Breast epithelium (tissue), 4 donors: Measurements from ENCODE around the gene PDE1C. TPM values are rescaled to one million over a fixed set of nuclear protein-coding genes. Genes with fewer than 3 reads are reported as not detected.

Experiments used
- DNase-seq, 2 donors: peaks; one replicate each; pipeline ENCODE4 v3.0.0-alpha.2; 2019; ENCODE audit warnings: low spot score in 2 of 2
- H3K27ac ChIP-seq, 2 donors: fragments of 200-600 bp; sonication (generic) in 1 of 2; one replicate each; pipeline ENCODE4 v1.5.1; 2016 to 2019; ENCODE audit warnings: mild to moderate bottlenecking in 1 of 2
- H3K27me3 ChIP-seq, 2 donors: fragments of 200-600 bp; sonication (generic) in 1 of 2; one replicate each; pipeline versions ENCODE4 v1.5.1 to v1.6.0; 2017 to 2019; ENCODE audit warnings: control low read depth in 1 of 2, mild to moderate bottlenecking in 1 of 2
- H3K36me3 ChIP-seq: fragments of 200-600 bp; one replicate; pipeline ENCODE4 v1.5.1; 2019
- H3K4me1 ChIP-seq, 2 donors: fragments of 200-600 bp; sonication (generic); one replicate each; pipeline ENCODE4 v1.5.1; 2016 to 2019; ENCODE audit warnings: control low read depth in 1 of 2
- H3K4me3 ChIP-seq, 3 donors: fragments of 200-600 bp; sonication (generic); 1 replicate in 2 of 3; 2 replicates in 1 of 3; pipeline ENCODE4 v1.5.1; 2016 to 2019; ENCODE audit warnings: mild to moderate bottlenecking in 3 of 3, moderate library complexity in 2 of 3
- H3K9me3 ChIP-seq, 2 donors: fragments of 200-600 bp; sonication (generic) in 1 of 2; one replicate each; pipeline ENCODE4 v1.5.1; 2016 to 2019; ENCODE audit warnings: control low read depth in 1 of 2
- POLR2A ChIP-seq: fragments of 450-650 bp; IDR thresholded peaks from one replicate; pipeline ENCODE4 v1.6.1; 2016; ENCODE audit warnings: antibody characterized with exemption, mild to moderate bottlenecking, moderate library complexity
- POLR2AphosphoS5 ChIP-seq, 3 donors: sonication (generic); formaldehyde crosslinking; IDR thresholded peaks; one replicate each; pipeline ENCODE4 v1.6.1; 2017; ENCODE audit warnings: antibody characterized with exemption in 3 of 3
- intact Hi-C: fragments of 100-400 bp; cut with DNase I; formaldehyde crosslinking; loops from one replicate; pipeline ENCODE4 v1.15.1; 2023; ENCODE audit warnings: low total_unique reads
- total RNA-seq, 3 donors: library from RNA; depleted of rRNA; stranded (reverse); fragments of >200 nt; gene quantifications; one replicate each; pipeline ENCODE4 v1.1.0, GENCODE V29; 2016
- TF ChIP-seq, protein P1 (sequence below), 3 donors: fragments of 450-650 bp; IDR thresholded peaks; one replicate each; pipeline ENCODE4 v1.5.1; 2016 to 2017; ENCODE audit warnings: antibody characterized with exemption in 3 of 3, mild to moderate bottlenecking in 3 of 3, moderate library complexity in 3 of 3

Gene PDE1C
- total RNA-seq, 3 donors from 2014 or later, result 3.2 to 30.1 (median 18.7) TPM

GRCh38 chr7:31782411-31782991, 287.7 kb downstream of the PDE1C start:
- Histone ChIP-seq H3K4me1 (no peaks in the 10 kb centered on the region), H3K36me3 (no peaks in the 10 kb centered on the region), H3K27ac (no peak overlapping the region), H3K4me3 (no peak overlapping the region), H3K9me3 (no peaks in the 10 kb centered on the region), H3K27me3 (no peaks in the 10 kb centered on the region)
- no peak for DNase-seq
- intact Hi-C loops, result loop anchor here (5.0 kb wide), 1 partner anchor 315 kb away; no protein-coding TSS in a partner anchor
- TF ChIP-seq, protein P1, sequence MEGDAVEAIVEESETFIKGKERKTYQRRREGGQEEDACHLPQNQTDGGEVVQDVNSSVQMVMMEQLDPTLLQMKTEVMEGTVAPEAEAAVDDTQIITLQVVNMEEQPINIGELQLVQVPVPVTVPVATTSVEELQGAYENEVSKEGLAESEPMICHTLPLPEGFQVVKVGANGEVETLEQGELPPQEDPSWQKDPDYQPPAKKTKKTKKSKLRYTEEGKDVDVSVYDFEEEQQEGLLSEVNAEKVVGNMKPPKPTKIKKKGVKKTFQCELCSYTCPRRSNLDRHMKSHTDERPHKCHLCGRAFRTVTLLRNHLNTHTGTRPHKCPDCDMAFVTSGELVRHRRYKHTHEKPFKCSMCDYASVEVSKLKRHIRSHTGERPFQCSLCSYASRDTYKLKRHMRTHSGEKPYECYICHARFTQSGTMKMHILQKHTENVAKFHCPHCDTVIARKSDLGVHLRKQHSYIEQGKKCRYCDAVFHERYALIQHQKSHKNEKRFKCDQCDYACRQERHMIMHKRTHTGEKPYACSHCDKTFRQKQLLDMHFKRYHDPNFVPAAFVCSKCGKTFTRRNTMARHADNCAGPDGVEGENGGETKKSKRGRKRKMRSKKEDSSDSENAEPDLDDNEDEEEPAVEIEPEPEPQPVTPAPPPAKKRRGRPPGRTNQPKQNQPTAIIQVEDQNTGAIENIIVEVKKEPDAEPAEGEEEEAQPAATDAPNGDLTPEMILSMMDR (IDR thresholded peaks at IDR 0.05), result peak in 2 of 3 donors; percentile 52 to 53
- TF ChIP-seq POLR2A, result no peak

GRCh38 chr7:31778296-31778695, 291.9 kb downstream of the PDE1C start:
- H3K27ac ChIP-seq, result no peak overlapping the region
- H3K27me3 ChIP-seq, result no peaks in the 10 kb centered on the region
- no peak for DNase-seq
- intact Hi-C loops, result no loop called here
- TF ChIP-seq POLR2AphosphoS5 (IDR thresholded peaks at IDR 0.05) (no peak), POLR2A (no peak)
- TF ChIP-seq, protein P1 (IDR thresholded peaks at IDR 0.05), result no peak
- H3K36me3 ChIP-seq, result no peaks in the 10 kb centered on the region
- no peaks in the 10 kb centered on the region for H3K4me1 ChIP-seq
- no peak overlapping the region for H3K4me3 ChIP-seq
- no peaks in the 10 kb centered on the region for H3K9me3 ChIP-seq

DNA sequence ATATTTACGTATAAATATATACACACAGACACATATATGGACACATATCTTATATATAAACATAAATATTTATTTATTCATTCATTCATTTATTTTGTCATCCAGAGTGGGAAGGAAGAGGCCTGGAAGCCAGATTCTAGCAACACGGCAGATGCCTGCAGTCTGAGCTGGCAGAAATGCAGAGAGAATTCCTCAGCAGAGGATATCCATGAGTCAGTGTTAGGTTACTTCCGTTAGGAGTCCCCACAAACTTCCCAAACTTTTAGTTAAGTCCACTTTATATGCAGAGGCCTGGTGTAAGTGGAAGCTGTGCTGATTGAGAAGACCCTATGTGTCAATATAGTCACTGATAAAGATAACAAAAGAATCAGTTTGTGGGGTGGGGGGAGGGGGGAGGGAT, 293.6 kb downstream of the PDE1C start:
- no peak overlapping the region for H3K4me3 ChIP-seq
- no peaks in the 10 kb centered on the region for H3K9me3 ChIP-seq
- DNase-seq, result no peak
- H3K27me3 ChIP-seq, result no peaks in the 10 kb centered on the region
- TF ChIP-seq POLR2A, result no peak
- TF ChIP-seq POLR2AphosphoS5 (IDR thresholded peaks at IDR 0.05), result no peak
- TF ChIP-seq, protein P1 (IDR thresholded peaks at IDR 0.05), result no peak
- intact Hi-C loops, result no loop called here
- H3K36me3 ChIP-seq, result no peaks in the 10 kb centered on the region
- no peak overlapping the region for H3K27ac ChIP-seq
- no peaks in the 10 kb centered on the region for H3K4me1 ChIP-seq

DNA sequence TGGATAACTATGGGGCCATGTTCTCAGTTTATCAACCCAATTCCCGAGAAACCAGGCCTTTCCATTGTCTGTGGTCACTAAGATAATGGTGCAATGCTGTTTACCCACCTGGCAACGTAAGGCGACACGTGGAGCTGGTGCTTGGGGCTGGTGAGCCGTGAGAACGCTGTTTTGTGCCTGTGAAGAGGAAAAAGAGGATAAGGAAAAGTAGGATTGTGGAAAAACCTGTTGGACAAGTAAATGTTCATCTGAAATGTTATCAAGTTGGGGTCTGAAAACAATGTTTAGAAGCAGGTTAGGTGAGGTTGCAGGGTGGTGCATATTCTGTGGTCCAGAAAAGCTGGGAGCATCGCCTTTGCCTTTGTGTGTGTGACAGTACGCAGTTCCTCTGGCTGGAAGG, 294.7 kb downstream of the PDE1C start:
- Histone ChIP-seq H3K4me1 (no peaks in the 10 kb centered on the region), H3K27ac (no peak overlapping the region)
- no peak for DNase-seq

GRCh38 chr7:31772211-31772610, 298.0 kb downstream of the PDE1C start:
- intact Hi-C loops, result no loop called here
- Histone ChIP-seq H3K4me3 (no peak overlapping the region), H3K9me3 (no peaks in the 10 kb centered on the region), H3K27me3 (no peaks in the 10 kb centered on the region), H3K27ac (no peak overlapping the region), H3K4me1 (no peaks in the 10 kb centered on the region), H3K36me3 (no peaks in the 10 kb centered on the region)
- DNase-seq, result no peak
- TF ChIP-seq, protein P1 (IDR thresholded peaks at IDR 0.05), result no peak
- TF ChIP-seq POLR2AphosphoS5 (IDR thresholded peaks at IDR 0.05) (no peak), POLR2A (no peak)

More for the DNA sequence above, 294.7 kb downstream of the PDE1C start:
- intact Hi-C loops, result no loop called here
- Histone ChIP-seq H3K4me3 (no peak overlapping the region), H3K9me3 (no peaks in the 10 kb centered on the region), H3K27me3 (no peaks in the 10 kb centered on the region), H3K36me3 (no peaks in the 10 kb centered on the region)
- TF ChIP-seq POLR2A, result no peak
- TF ChIP-seq, protein P1 (IDR thresholded peaks at IDR 0.05), result no peak
- TF ChIP-seq POLR2AphosphoS5 (IDR thresholded peaks at IDR 0.05), result no peak
